H9 (cell line): ENCODE results near the gene PRSS38. TPM values are rescaled to one million over a fixed set of nuclear protein-coding genes. Genes with fewer than 3 reads are reported as not detected.

Experiments used
- DNase-seq: peaks from one replicate; pipeline ENCODE4 v3.0.0-alpha.2; 2017
- H2AFZ ChIP-seq: one replicate; pipeline ENCODE4 v1.6.1; 2013; ENCODE audit warnings: mild to moderate bottlenecking, low read length, control low read depth, moderate library complexity
- H2AK5ac ChIP-seq: 2 replicates; pipeline ENCODE4 v1.6.1; 2013; ENCODE audit warnings: low read length, control low read depth, mixed read lengths; ENCODE audit not compliant: insufficient read length
- H2BK120ac ChIP-seq: one replicate; pipeline ENCODE4 v1.6.1; 2013; ENCODE audit warnings: low read depth, mild to moderate bottlenecking, low read length, control low read depth, inconsistent platforms; ENCODE audit not compliant: poor library complexity, severe bottlenecking
- H2BK12ac ChIP-seq: 2 replicates; pipeline ENCODE4 v1.6.1; 2013; ENCODE audit warnings: low read length, control low read depth, mixed read lengths, low read depth; ENCODE audit not compliant: insufficient read length
- H2BK15ac ChIP-seq: 2 replicates; pipeline ENCODE4 v1.6.1; 2013; ENCODE audit warnings: low read depth, low read length, control low read depth
- H2BK20ac ChIP-seq: one replicate; pipeline ENCODE4 v1.6.1; 2013; ENCODE audit warnings: low read depth, mild to moderate bottlenecking, low read length, control low read depth, inconsistent platforms; ENCODE audit not compliant: poor library complexity, severe bottlenecking
- H2BK5ac ChIP-seq: 2 replicates; pipeline ENCODE4 v1.6.1; 2013; ENCODE audit warnings: low read length, control low read depth, mixed read lengths; ENCODE audit not compliant: insufficient read length
- H3K14ac ChIP-seq: 2 replicates; pipeline ENCODE4 v1.6.1; 2013; ENCODE audit warnings: low read length, control low read depth; ENCODE audit not compliant: insufficient read depth
- H3K18ac ChIP-seq: 2 replicates; pipeline ENCODE4 v1.6.1; 2013; ENCODE audit warnings: low read depth, mild to moderate bottlenecking, mixed read lengths, low read length, control low read depth; ENCODE audit not compliant: insufficient read length
- H3K23ac ChIP-seq: 2 replicates; pipeline ENCODE4 v1.6.1; 2013; ENCODE audit warnings: low read length, control low read depth, mixed read lengths, low read depth; ENCODE audit not compliant: insufficient read length
- H3K23me2 ChIP-seq: 2 replicates; pipeline ENCODE4 v1.6.1; 2013; ENCODE audit warnings: low read depth, mild to moderate bottlenecking, mixed read lengths, low read length, control low read depth; ENCODE audit not compliant: insufficient read length, poor library complexity, severe bottlenecking
- H3K27ac ChIP-seq: 2 replicates; pipeline ENCODE4 v1.5.1; 2013; ENCODE audit warnings: low read length, control low read depth, mixed read lengths, low read depth; ENCODE audit not compliant: insufficient read length
- H3K27me3 ChIP-seq: 2 replicates; pipeline ENCODE4 v1.6.1; 2013; ENCODE audit warnings: low read length, control low read depth, inconsistent platforms; ENCODE audit not compliant: insufficient read depth
- H3K4ac ChIP-seq: 2 replicates; pipeline ENCODE4 v1.6.1; 2013; ENCODE audit warnings: low read depth, mild to moderate bottlenecking, control low read depth, inconsistent platforms, low read length, moderate library complexity
- H3K4me1 ChIP-seq: 2 replicates; pipeline ENCODE4 v1.6.1; 2013; ENCODE audit warnings: low read length, control low read depth, inconsistent platforms; ENCODE audit not compliant: insufficient read depth
- H3K4me2 ChIP-seq: 2 replicates; pipeline ENCODE4 v1.6.1; 2013; ENCODE audit warnings: low read length, control low read depth, mixed read lengths; ENCODE audit not compliant: insufficient read length, insufficient read depth
- H3K56ac ChIP-seq: 2 replicates; pipeline ENCODE4 v1.6.1; 2013; ENCODE audit warnings: low read depth, mild to moderate bottlenecking, mixed read lengths, low read length, control low read depth; ENCODE audit not compliant: insufficient read length
- H3K79me1 ChIP-seq: 2 replicates; pipeline ENCODE4 v1.6.1; 2013; ENCODE audit warnings: low read depth, mild to moderate bottlenecking, moderate library complexity, low read length, control low read depth, inconsistent platforms; ENCODE audit not compliant: insufficient read depth, poor library complexity, severe bottlenecking
- H3K79me2 ChIP-seq: 2 replicates; pipeline ENCODE4 v1.6.1; 2013; ENCODE audit warnings: low read length, control low read depth, inconsistent platforms; ENCODE audit not compliant: insufficient read depth
- H3K9ac ChIP-seq: 2 replicates; pipeline ENCODE4 v1.6.1; 2013; ENCODE audit warnings: low read length, control low read depth, mixed read lengths; ENCODE audit not compliant: insufficient read length; ENCODE audit errors: extremely low read depth
- H3K9me3 ChIP-seq: one replicate; pipeline ENCODE4 v1.6.1; 2013; ENCODE audit warnings: low read depth, low read length, inconsistent platforms; ENCODE audit not compliant: control insufficient read depth
- H3T11ph ChIP-seq: one replicate; pipeline ENCODE4 v1.6.1; 2013; ENCODE audit warnings: mild to moderate bottlenecking, low read length, control low read depth, inconsistent platforms
- H4K20me1 ChIP-seq: one replicate; pipeline ENCODE4 v1.6.1; 2013; ENCODE audit not compliant: control insufficient read depth, insufficient read length, insufficient read depth
- H4K5ac ChIP-seq: 2 replicates; pipeline ENCODE4 v1.6.1; 2013; ENCODE audit warnings: low read depth, mild to moderate bottlenecking, mixed read lengths, low read length, control low read depth; ENCODE audit not compliant: insufficient read length
- H4K8ac ChIP-seq: replicated peaks from 2 replicates; pipeline ENCODE4 v1.6.1; 2013; ENCODE audit warnings: low read length, control low read depth, mixed read lengths, low read depth; ENCODE audit not compliant: insufficient read length
- H4K91ac ChIP-seq: 2 replicates; pipeline ENCODE4 v1.6.1; 2013; ENCODE audit warnings: low read depth, mild to moderate bottlenecking, moderate library complexity, mixed read lengths, low read length, control low read depth; ENCODE audit not compliant: insufficient read length
- H3K27ac Mint-ChIP-seq, 3 experiments: 2 replicates in 2 of 3; 3 replicates in 1 of 3; pipeline ENCODE4 v1.8.0; 2020 to 2021; ENCODE audit warnings: mixed read lengths in 3 of 3, mild to moderate bottlenecking in 1 of 3, moderate library complexity in 1 of 3
- H3K27me3 Mint-ChIP-seq: 2 replicates; pipeline ENCODE4 v1.8.0; 2021; ENCODE audit warnings: low read depth, mild to moderate bottlenecking, moderate library complexity, mixed read lengths
- H3K36me3 Mint-ChIP-seq, 3 experiments: 2 replicates in 2 of 3; 3 replicates in 1 of 3; pipeline ENCODE4 v1.8.0; 2020 to 2021; ENCODE audit warnings: low read depth in 3 of 3, mixed read lengths in 3 of 3; ENCODE audit not compliant: insufficient read depth in 1 of 3
- H3K4me1 Mint-ChIP-seq, 2 experiments: 2 replicates each; pipeline ENCODE4 v1.8.0; 2020; ENCODE audit warnings: mixed read lengths in 2 of 2
- H3K4me3 Mint-ChIP-seq, 2 experiments: 2 replicates in 1 of 2; 3 replicates in 1 of 2; pipeline ENCODE4 v1.8.0; 2020 to 2021; ENCODE audit warnings: mild to moderate bottlenecking in 2 of 2, mixed read lengths in 2 of 2, moderate library complexity in 1 of 2
- H3K9me3 Mint-ChIP-seq, 2 experiments: 2 replicates in 1 of 2; 3 replicates in 1 of 2; pipeline ENCODE4 v1.8.0; 2020; ENCODE audit warnings: mild to moderate bottlenecking in 2 of 2, mixed read lengths in 2 of 2, moderate library complexity in 1 of 2
- WGBS: extraction: QIAGEN DNeasy Blood & Tissue Kit; methylation state at CpG from one replicate; pipeline ENCODE4 v1.1.7; 2013; ENCODE audit warnings: missing lambda C conversion rate, low lambda C conversion rate, mixed read lengths; ENCODE audit not compliant: insufficient read length; ENCODE audit errors: extremely low coverage; 5-methylcytosine and 5-hydroxymethylcytosine counted together
- total RNA-seq: library from RNA; stranded (reverse); gene quantifications from 2 replicates; pipeline ENCODE4 v1.2.1, GENCODE V29; 2021
- TF ChIP-seq, protein P1 (sequence below): fragments of 200-600 bp; sonication (generic); conservative IDR thresholded peaks from 3 replicates; pipeline ENCODE4 v1.8.0; 2021; ENCODE audit warnings: antibody characterized with exemption, mild to moderate bottlenecking

The PRSS38 gene
- total RNA-seq, 1 experiment from 2014 or later = not detected

DNA sequence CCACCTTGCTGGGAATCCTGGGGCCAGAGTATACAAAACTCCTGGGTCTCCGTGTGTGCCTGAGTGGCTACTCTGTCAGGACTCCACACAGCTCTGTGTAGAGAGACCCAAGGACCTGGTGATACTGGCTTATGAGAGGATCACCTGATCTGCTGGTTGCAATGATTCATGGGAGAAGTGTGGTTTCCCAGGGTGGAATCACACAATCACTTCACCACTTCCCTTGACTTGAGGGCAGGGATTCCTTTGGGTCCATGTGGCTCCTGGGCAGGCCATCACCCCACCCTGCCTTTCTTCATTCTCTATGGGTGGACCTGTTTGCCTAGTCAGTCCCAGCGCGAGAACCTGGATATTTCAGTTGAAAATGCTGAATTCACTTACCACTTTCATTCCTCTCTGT lies 13.3 kb downstream of the PRSS38 start:
- TF ChIP-seq, protein P1, sequence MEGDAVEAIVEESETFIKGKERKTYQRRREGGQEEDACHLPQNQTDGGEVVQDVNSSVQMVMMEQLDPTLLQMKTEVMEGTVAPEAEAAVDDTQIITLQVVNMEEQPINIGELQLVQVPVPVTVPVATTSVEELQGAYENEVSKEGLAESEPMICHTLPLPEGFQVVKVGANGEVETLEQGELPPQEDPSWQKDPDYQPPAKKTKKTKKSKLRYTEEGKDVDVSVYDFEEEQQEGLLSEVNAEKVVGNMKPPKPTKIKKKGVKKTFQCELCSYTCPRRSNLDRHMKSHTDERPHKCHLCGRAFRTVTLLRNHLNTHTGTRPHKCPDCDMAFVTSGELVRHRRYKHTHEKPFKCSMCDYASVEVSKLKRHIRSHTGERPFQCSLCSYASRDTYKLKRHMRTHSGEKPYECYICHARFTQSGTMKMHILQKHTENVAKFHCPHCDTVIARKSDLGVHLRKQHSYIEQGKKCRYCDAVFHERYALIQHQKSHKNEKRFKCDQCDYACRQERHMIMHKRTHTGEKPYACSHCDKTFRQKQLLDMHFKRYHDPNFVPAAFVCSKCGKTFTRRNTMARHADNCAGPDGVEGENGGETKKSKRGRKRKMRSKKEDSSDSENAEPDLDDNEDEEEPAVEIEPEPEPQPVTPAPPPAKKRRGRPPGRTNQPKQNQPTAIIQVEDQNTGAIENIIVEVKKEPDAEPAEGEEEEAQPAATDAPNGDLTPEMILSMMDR = no peak
- no CpG with 5 or more reads among the region's 3 CpGs for WGBS

More for the DNA sequence above, 13.3 kb downstream of the PRSS38 start:
- no peak overlapping the region for H2BK5ac ChIP-seq
- no peaks in the 10 kb centered on the region for H3K4me1 Mint-ChIP-seq
- no peak overlapping the region for H3K9ac ChIP-seq
- H2BK20ac ChIP-seq = no peak overlapping the region
- peaks cover 42% of the 10 kb centered on the region for H3K27me3 Mint-ChIP-seq
- H3K14ac ChIP-seq = no peak overlapping the region
- H2BK120ac ChIP-seq = no peak overlapping the region
- no peak overlapping the region for H3K23ac ChIP-seq
- H3K56ac ChIP-seq = no peak overlapping the region
- no peaks in the 10 kb centered on the region for H3K79me2 ChIP-seq
- no peaks in the 10 kb centered on the region for H4K20me1 ChIP-seq
- H3K27ac Mint-ChIP-seq = no peak overlapping the region
- H2AK5ac ChIP-seq = no peak overlapping the region
- H3K79me1 ChIP-seq = no peaks in the 10 kb centered on the region
- H4K5ac ChIP-seq = no peak overlapping the region
- H3K27me3 ChIP-seq = no peaks in the 10 kb centered on the region
- no peak overlapping the region for H4K8ac ChIP-seq
- H3K4ac ChIP-seq = no peak overlapping the region
- no peak for DNase-seq
- H3K23me2 ChIP-seq = no peaks in the 10 kb centered on the region
- no peaks in the 10 kb centered on the region for H3K4me1 ChIP-seq
- no peaks in the 10 kb centered on the region for H3K36me3 Mint-ChIP-seq
- no peak overlapping the region for H3K4me2 ChIP-seq
- no peak overlapping the region for H3T11ph ChIP-seq
- no peak overlapping the region for H3K27ac ChIP-seq
- no peak overlapping the region for H3K18ac ChIP-seq
- no peak overlapping the region for H4K91ac ChIP-seq
- H3K9me3 Mint-ChIP-seq = peaks cover 14 to 21% of the 10 kb centered on the region in 2 experiments
- no peak overlapping the region for H3K4me3 Mint-ChIP-seq
- H2BK15ac ChIP-seq = no peak overlapping the region
- no peak overlapping the region for H2AFZ ChIP-seq
- no peak overlapping the region for H2BK12ac ChIP-seq
- H3K9me3 ChIP-seq = no peaks in the 10 kb centered on the region
